ENCODE results near the gene GNPAT. TPM values are rescaled to one million over a fixed set of nuclear protein-coding genes. Genes with fewer than 3 reads are reported as not detected.

The GNPAT gene
- total RNA-seq, 1 donor from 2014 or later, result 36.3 TPM

- DNase-seq (ENCODE audit: low spot score in 2 of 2, unreplicated experiment in 2 of 2), result no peak
- no peaks in the 10 kb centered on the region for H3K9me3 Mint-ChIP-seq
- peaks cover 17% of the 10 kb centered on the region for H3K36me3 Mint-ChIP-seq
- H3K4me3 Mint-ChIP-seq, result no peak overlapping the region
- no peaks in the 10 kb centered on the region for H3K27me3 Mint-ChIP-seq (ENCODE audit: low read depth)
- TF ChIP-seq CTCF (IDR thresholded peaks at IDR 0.05; ENCODE audit: unreplicated experiment), result no peak
- peaks cover 22% of the 10 kb centered on the region for H3K4me1 Mint-ChIP-seq
- H3K27ac Mint-ChIP-seq, result no peak overlapping the region
Measured at GRCh38 chr1:231238298-231238697, 2.7 kb upstream of the GNPAT start.

- Mint-ChIP-seq H3K27me3 (ENCODE audit: low read depth) (no peaks in the 10 kb centered on the region), H3K4me1 (peaks cover 22% of the 10 kb centered on the region), H3K4me3 (peak overlapping the region; percentile 95), H3K27ac (peak overlapping the region; percentile 95), H3K9me3 (no peaks in the 10 kb centered on the region), H3K36me3 (peaks cover 17% of the 10 kb centered on the region)
- peak in 1 of 2 experiments; percentile 40 for DNase-seq (ENCODE audit: low spot score in 2 of 2, unreplicated experiment in 2 of 2)
- TF ChIP-seq CTCF (IDR thresholded peaks at IDR 0.05; ENCODE audit: unreplicated experiment), result no peak
Measured at GRCh38 chr1:231240531-231240882, 505 bp upstream of the GNPAT start.

GRCh38 chr1:231241750-231242149 is 738 bp downstream of the GNPAT start:
- peak in 1 of 2 experiments; percentile 40 for DNase-seq (ENCODE audit: low spot score in 2 of 2, unreplicated experiment in 2 of 2)
- Mint-ChIP-seq H3K4me3 (peak overlapping the region; percentile 95), H3K36me3 (peaks cover 22% of the 10 kb centered on the region), H3K4me1 (peaks cover 22% of the 10 kb centered on the region), H3K27me3 (ENCODE audit: low read depth) (no peaks in the 10 kb centered on the region), H3K9me3 (no peaks in the 10 kb centered on the region), H3K27ac (peak overlapping the region; percentile 95)
- TF ChIP-seq CTCF (IDR thresholded peaks at IDR 0.05; ENCODE audit: unreplicated experiment), result no peak

GRCh38 chr1:231242516-231243198 is 1.6 kb downstream of the GNPAT start:
- no peak for DNase-seq (ENCODE audit: low spot score in 2 of 2, unreplicated experiment in 2 of 2)
- H3K27me3 Mint-ChIP-seq (ENCODE audit: low read depth), result no peaks in the 10 kb centered on the region
- H3K4me1 Mint-ChIP-seq, result peaks cover 22% of the 10 kb centered on the region
- peaks cover 13% of the 10 kb centered on the region for H3K36me3 Mint-ChIP-seq
- H3K27ac Mint-ChIP-seq, result no peak overlapping the region
- H3K4me3 Mint-ChIP-seq, result peak overlapping the region; percentile 95
- no peak for TF ChIP-seq CTCF (IDR thresholded peaks at IDR 0.05; ENCODE audit: unreplicated experiment)
- no peaks in the 10 kb centered on the region for H3K9me3 Mint-ChIP-seq

GRCh38 chr1:231248778-231249177 is 7.8 kb downstream of the GNPAT start:
- peaks cover 19% of the 10 kb centered on the region for H3K36me3 Mint-ChIP-seq
- H3K27ac Mint-ChIP-seq, result no peak overlapping the region
- H3K27me3 Mint-ChIP-seq (ENCODE audit: low read depth), result no peaks in the 10 kb centered on the region
- no peak overlapping the region for H3K4me3 Mint-ChIP-seq
- no peak for DNase-seq (ENCODE audit: low spot score in 2 of 2, unreplicated experiment in 2 of 2)
- H3K9me3 Mint-ChIP-seq, result no peaks in the 10 kb centered on the region
- TF ChIP-seq CTCF (IDR thresholded peaks at IDR 0.05; ENCODE audit: unreplicated experiment), result no peak
- H3K4me1 Mint-ChIP-seq, result no peaks in the 10 kb centered on the region
